GM12874 (cell line): Measurements from ENCODE around the gene PBX2.

Experiments
- CTCF ChIP-seq: IDR thresholded peaks from 2 replicates; pipeline ENCODE4 v1.5.1; 2011; ENCODE audit warnings: low read depth, mild to moderate bottlenecking, control low read depth, low read length, moderate library complexity; ENCODE audit not compliant: insufficient read depth

Gene PBX2

GRCh38 chr6:32175711-32176475, 14.1 kb downstream of the PBX2 start, which contains the start of gene AGPAT1:
Gene AGPAT1, minus strand, starts transcription at chr6:32176084. Its CDS starts 4,588 bp downstream, at chr6:32171496.
- TF ChIP-seq CTCF: no peak

- no peak for TF ChIP-seq CTCF
Measured at GRCh38 chr6:32175322-32175710, 14.7 kb downstream of the PBX2 start.

- no peak for TF ChIP-seq CTCF
Measured at GRCh38 chr6:32174416-32174815, 15.6 kb downstream of the PBX2 start.

GRCh38 chr6:32173051-32173727, 16.8 kb downstream of the PBX2 start:
- no peak for TF ChIP-seq CTCF

- no peak for TF ChIP-seq CTCF
Measured at GRCh38 chr6:32171234-32171633, 18.8 kb downstream of the PBX2 start.

GRCh38 chr6:32170294-32170693, 19.7 kb downstream of the PBX2 start:
- TF ChIP-seq CTCF: no peak

- TF ChIP-seq CTCF: no peak
Measured at GRCh38 chr6:32168807-32169591, 21.0 kb downstream of the PBX2 start.
